Bronchus fibroblast of lung (primary cell): ENCODE measurements around the gene RMRP. TPM values are rescaled to one million over a fixed set of nuclear protein-coding genes. Genes with fewer than 3 reads are reported as not detected.

Experiments
- total RNA-seq: library from RNA; depleted of rRNA; stranded (reverse); fragments of >200 nt; gene quantifications from 2 replicates; pipeline ENCODE4 v1.2.3, GENCODE V29; 2015

RMRP gene
- 46,048 and 56,930 TPM in 2 replicates for total RNA-seq

GRCh38 chr9:35657546-35658136 is at the start of gene RMRP:
Gene RMRP, minus strand, starts transcription at chr9:35658019.

GRCh38 chr9:35689542-35690293 is 31.9 kb upstream of the RMRP start, which contains the start of gene TPM2:
Gene TPM2, minus strand, starts transcription at chr9:35689925. Its CDS starts 108 bp downstream, at chr9:35689817.

GRCh38 chr9:35673132-35674024 is 15.6 kb upstream of the RMRP start, which contains the start of gene CA9:
Gene CA9, plus strand, starts transcription at chr9:35673928. Its CDS starts 32 bp downstream, at chr9:35673960.

GRCh38 chr9:35664531-35665470 is 7.0 kb upstream of the RMRP start, which contains the start of gene ARHGEF39:
Gene ARHGEF39, minus strand, starts transcription at chr9:35665195. Its CDS starts 26 bp downstream, at chr9:35665169.

GRCh38 chr9:35658137-35658967 is 533 bp upstream of the RMRP start, which contains the start of gene CCDC107:
Gene CCDC107, plus strand, starts transcription at chr9:35658292. Its CDS starts 88 bp downstream, at chr9:35658380.

GRCh38 chr9:35650341-35651158 is 7.3 kb downstream of the RMRP start, which contains the start of gene SIT1:
Gene SIT1, minus strand, starts transcription at chr9:35650931. Its CDS starts 78 bp downstream, at chr9:35650853.

GRCh38 chr9:35618325-35618727 is 39.5 kb downstream of the RMRP start, which contains the start of gene CD72:
Gene CD72, minus strand, starts transcription at chr9:35618413. Its CDS starts 110 bp downstream, at chr9:35618303.

Other genes starting within 250 kb of the RMRP start
- gene RUSC2, start 167.9 kb downstream of the RMRP start, total RNA-seq, result 14.6 and 16.5 TPM in 2 replicates
- 11.7 and 11.8 TPM in 2 replicates for gene TESK1, start 52.8 kb downstream of the RMRP start, total RNA-seq
- 0.50 and 1.0 TPM in 2 replicates for gene CD72, start 39.6 kb downstream of the RMRP start, total RNA-seq
- 0.15 TPM in 1 of 2 replicates, not detected in the other for gene SIT1, start 7.1 kb downstream of the RMRP start, total RNA-seq
- 15.0 and 17.7 TPM in 2 replicates for gene CCDC107, start 273 bp upstream of the RMRP start, total RNA-seq
- gene ARHGEF39, start 7.2 kb upstream of the RMRP start, total RNA-seq, result 15.0 and 16.5 TPM in 2 replicates
- 0.74 and 0.84 TPM in 2 replicates for gene CA9, start 15.9 kb upstream of the RMRP start, total RNA-seq
- gene TPM2, start 31.9 kb upstream of the RMRP start, total RNA-seq, result 521 and 660 TPM in 2 replicates
- gene TLN1, start 74.2 kb upstream of the RMRP start, total RNA-seq, result 279 and 318 TPM in 2 replicates
- gene CREB3, start 74.6 kb upstream of the RMRP start, total RNA-seq, result 59.6 and 73.3 TPM in 2 replicates
- gene GBA2, start 91.2 kb upstream of the RMRP start, total RNA-seq, result 23.9 and 25.1 TPM in 2 replicates
- gene RGP1, start 91.3 kb upstream of the RMRP start, total RNA-seq, result 10.1 and 10.6 TPM in 2 replicates
- gene MSMP, start 96.3 kb upstream of the RMRP start, total RNA-seq, result not detected in 2 replicates
- 16.3 and 17.7 TPM in 2 replicates for gene NPR2, start 133.6 kb upstream of the RMRP start, total RNA-seq
- 1.5 and 2.4 TPM in 2 replicates for gene SPAG8, start 154.2 kb upstream of the RMRP start, total RNA-seq
- gene HINT2, start 157.0 kb upstream of the RMRP start, total RNA-seq, result 31.3 and 46.1 TPM in 2 replicates
- gene FAM221B, start 170.7 kb upstream of the RMRP start, total RNA-seq, result not detected in 2 replicates
- 3.9 and 4.3 TPM in 2 replicates for gene TMEM8B, start 171.2 kb upstream of the RMRP start, total RNA-seq
- gene OR13J1, start 212.4 kb upstream of the RMRP start, total RNA-seq, result not detected in 2 replicates
- gene HRCT1, start 248.2 kb upstream of the RMRP start, total RNA-seq, result 3.2 and 5.4 TPM in 2 replicates